HepG2 (cell line): ENCODE measurements around the gene NEDD4. TPM values are rescaled to one million over a fixed set of nuclear protein-coding genes. Genes with fewer than 3 reads are reported as not detected.
A peak's percentile ranks its signal among the peaks of the same experiment; 100 is the strongest.

ENCODE experiments used
- AHR ChIP-seq: IDR thresholded peaks from 2 replicates; pipeline ENCODE4 v1.6.1; 2018; ENCODE audit warnings: missing genetic modification reagents, missing compliant biosample characterization
- CHCHD3 ChIP-seq: sonication (generic); formaldehyde crosslinking; IDR thresholded peaks from 2 replicates; pipeline ENCODE4 v1.8.0; 2022; ENCODE audit warnings: mild to moderate bottlenecking, missing genetic modification reagents, moderate library complexity
- KDM2A ChIP-seq: sonication (generic); formaldehyde crosslinking; IDR thresholded peaks from 2 replicates; pipeline ENCODE4 v1.4.0; 2020; ENCODE audit warnings: low read depth, missing genetic modification reagents, borderline replicate concordance
- NFAT5 ChIP-seq: sonication (generic); formaldehyde crosslinking; IDR thresholded peaks from 2 replicates; pipeline ENCODE4 v1.4.0; 2020; ENCODE audit warnings: missing genetic modification reagents
- NFIB ChIP-seq: sonication (generic); formaldehyde crosslinking; IDR thresholded peaks from 2 replicates; pipeline ENCODE4 v1.9.0; 2021; ENCODE audit warnings: missing genetic modification reagents, mild to moderate bottlenecking, borderline replicate concordance
- SALL1 ChIP-seq: sonication (generic); formaldehyde crosslinking; IDR thresholded peaks from 2 replicates; pipeline ENCODE4 v1.8.0; 2022; ENCODE audit warnings: mild to moderate bottlenecking, missing genetic modification reagents
- TAF1 ChIP-seq: sonication (generic); formaldehyde crosslinking; IDR thresholded peaks from 2 replicates; pipeline ENCODE4 v1.4.0; 2020; ENCODE audit warnings: missing genetic modification reagents
- TFE3 ChIP-seq: IDR thresholded peaks from 2 replicates; pipeline ENCODE4 v1.6.1; 2016
- ZFP91 ChIP-seq: sonication (generic); formaldehyde crosslinking; IDR thresholded peaks from 2 replicates; pipeline ENCODE4 v1.9.0; 2022; ENCODE audit warnings: missing genetic modification reagents, mild to moderate bottlenecking, borderline replicate concordance
- ZNF280B ChIP-seq: sonication (generic); formaldehyde crosslinking; IDR thresholded peaks from 2 replicates; pipeline ENCODE4 v1.5.0; 2020; ENCODE audit warnings: missing genetic modification reagents, mild to moderate bottlenecking, borderline replicate concordance
- ZNF501 ChIP-seq: sonication (generic); formaldehyde crosslinking; IDR thresholded peaks from 2 replicates; pipeline ENCODE4 v1.5.1; 2020; ENCODE audit warnings: mild to moderate bottlenecking, moderate library complexity, missing genetic modification reagents
- ZNF552 ChIP-seq: sonication (generic); formaldehyde crosslinking; IDR thresholded peaks from 2 replicates; pipeline ENCODE4 v1.9.0; 2022; ENCODE audit warnings: missing genetic modification reagents, mild to moderate bottlenecking, borderline replicate concordance
- ZSCAN9 ChIP-seq: IDR thresholded peaks from 2 replicates; pipeline ENCODE4 v1.6.1; 2016; ENCODE audit warnings: borderline replicate concordance
- polyA plus RNA-seq, 8 experiments: library from polyadenylated mRNA; depleted of rRNA in 3 of 8; stranded (reverse) in 7 of 8; unstranded in 1 of 8; fragments of >200 nt; fragmentation: Illumina TruSeq in 4 of 8; extraction: Trizol in 4 of 8; gene quantifications; 2 replicates each; pipeline versions ENCODE4 v1.2.1 to v1.2.3, GENCODE V29; 2011 to 2016; ENCODE audit warnings: low read depth in 4 of 8, missing spikeins in 1 of 8, mixed read lengths in 1 of 8; ENCODE audit not compliant: insufficient read depth in 1 of 8
- total RNA-seq, 5 experiments: library from RNA; depleted of rRNA; stranded (reverse); fragments of >200 nt; fragmentation: Illumina TruSeq; extraction: Trizol; gene quantifications; 2 replicates each; pipeline ENCODE4 v1.2.3, GENCODE V29; 2016; ENCODE audit warnings: low read depth in 1 of 5
- TF ChIP-seq, protein P1 (sequence below): sonication (generic); formaldehyde crosslinking; IDR thresholded peaks from 2 replicates; pipeline ENCODE4 v1.8.0; 2022; ENCODE audit warnings: mild to moderate bottlenecking, missing genetic modification reagents

The NEDD4 gene
- total and polyA plus RNA-seq, 2 of the 13 experiments (the other 11 are each of a cell fraction or from before 2014, with no cell fraction given), result 10.4 to 13.0 TPM

GRCh38 chr15:55993111-55993803, at the start of gene NEDD4 (continued):
- TF ChIP-seq SALL1 (CRISPR knock-in tag) (peak; percentile 47), AHR (CRISPR knock-in tag) (0 out of 2 replicates have a peak, but pooled peaks have one; percentile 56), NFIB (CRISPR knock-in tag) (no peak), ZSCAN9 (CRISPR knock-in tag) (peak; percentile 53; the same call in 1 of the 2 replicates), TFE3 (CRISPR knock-in tag) (0 out of 2 replicates have a peak, but pooled peaks have one; percentile 41), TAF1 (CRISPR knock-in tag) (peak; percentile 63), ZNF552 (CRISPR knock-in tag) (no peak), ZNF501 (CRISPR knock-in tag) (peak; percentile 56; the same call in 1 of the 2 replicates), ZNF280B (CRISPR knock-in tag) (0 out of 2 replicates have a peak, but pooled peaks have one; percentile 15), ZFP91 (CRISPR knock-in tag) (peak; percentile 35; the same call in 1 of the 2 replicates), NFAT5 (CRISPR knock-in tag) (0 out of 2 replicates have a peak, but pooled peaks have one; percentile 35), KDM2A (CRISPR knock-in tag) (peak; percentile 73), CHCHD3 (CRISPR knock-in tag) (no peak)
- TF ChIP-seq, protein P1, sequence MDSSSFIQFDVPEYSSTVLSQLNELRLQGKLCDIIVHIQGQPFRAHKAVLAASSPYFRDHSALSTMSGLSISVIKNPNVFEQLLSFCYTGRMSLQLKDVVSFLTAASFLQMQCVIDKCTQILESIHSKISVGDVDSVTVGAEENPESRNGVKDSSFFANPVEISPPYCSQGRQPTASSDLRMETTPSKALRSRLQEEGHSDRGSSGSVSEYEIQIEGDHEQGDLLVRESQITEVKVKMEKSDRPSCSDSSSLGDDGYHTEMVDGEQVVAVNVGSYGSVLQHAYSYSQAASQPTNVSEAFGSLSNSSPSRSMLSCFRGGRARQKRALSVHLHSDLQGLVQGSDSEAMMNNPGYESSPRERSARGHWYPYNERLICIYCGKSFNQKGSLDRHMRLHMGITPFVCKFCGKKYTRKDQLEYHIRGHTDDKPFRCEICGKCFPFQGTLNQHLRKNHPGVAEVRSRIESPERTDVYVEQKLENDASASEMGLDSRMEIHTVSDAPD (CRISPR knock-in tag), result no peak
